Naive B cell (primary cell): Measurements from ENCODE around the gene PNPLA6. TPM values are rescaled to one million over a fixed set of nuclear protein-coding genes. Genes with fewer than 3 reads are reported as not detected.

Experiments
- ATAC-seq, 2 donors: fragments of 150-1000 bp; cut with Tn5 transposase; 2 replicates each; pipeline ENCODE4 v1.10.0; 2021; ENCODE audit warnings: low read depth in 2 of 2, mild to moderate bottlenecking in 2 of 2, moderate library complexity in 2 of 2
- DNase-seq: peaks from one replicate; pipeline ENCODE4 v3.0.0; 2022
- H3K27ac Mint-ChIP-seq, 6 donors: one replicate each; pipeline ENCODE4 v1.8.0; 2020 to 2022; ENCODE audit warnings: mild to moderate bottlenecking in 6 of 6, mixed read lengths in 6 of 6, moderate library complexity in 5 of 6, inconsistent platforms in 2 of 6
- H3K27me3 Mint-ChIP-seq, 3 donors: one replicate each; pipeline ENCODE4 v1.8.0; 2021 to 2022; ENCODE audit warnings: mixed read lengths in 3 of 3, mild to moderate bottlenecking in 1 of 3
- H3K36me3 Mint-ChIP-seq, 2 donors: one replicate each; pipeline ENCODE4 v1.8.0; 2020 to 2022; ENCODE audit warnings: mixed read lengths in 2 of 2, inconsistent platforms in 1 of 2, mild to moderate bottlenecking in 1 of 2
- H3K4me1 Mint-ChIP-seq, 3 donors: one replicate each; pipeline ENCODE4 v1.8.0; 2020 to 2022; ENCODE audit warnings: mixed read lengths in 3 of 3, inconsistent platforms in 1 of 3, mild to moderate bottlenecking in 1 of 3, moderate library complexity in 1 of 3
- H3K4me3 Mint-ChIP-seq, 8 donors: one replicate each; pipeline ENCODE4 v1.8.0; 2020 to 2022; ENCODE audit warnings: mild to moderate bottlenecking in 8 of 8, mixed read lengths in 8 of 8, moderate library complexity in 8 of 8, inconsistent platforms in 2 of 8
- H3K9me3 Mint-ChIP-seq, 7 donors: one replicate each; pipeline ENCODE4 v1.8.0; 2020 to 2022; ENCODE audit warnings: mixed read lengths in 7 of 7, mild to moderate bottlenecking in 5 of 7, inconsistent platforms in 2 of 7, moderate library complexity in 1 of 7
- polyA plus RNA-seq, 6 donors: library from polyadenylated mRNA; unstranded; fragments of 300-500 nt; fragmentation: Illumina TruSeq; gene quantifications; one replicate each; pipeline ENCODE4 v1.2.3, GENCODE V29; 2021; ENCODE audit warnings: low read depth in 6 of 6

Gene PNPLA6
- polyA plus RNA-seq, 6 donors from 2014 or later = 4.1 to 9.6 (median 6.6) TPM

DNA sequence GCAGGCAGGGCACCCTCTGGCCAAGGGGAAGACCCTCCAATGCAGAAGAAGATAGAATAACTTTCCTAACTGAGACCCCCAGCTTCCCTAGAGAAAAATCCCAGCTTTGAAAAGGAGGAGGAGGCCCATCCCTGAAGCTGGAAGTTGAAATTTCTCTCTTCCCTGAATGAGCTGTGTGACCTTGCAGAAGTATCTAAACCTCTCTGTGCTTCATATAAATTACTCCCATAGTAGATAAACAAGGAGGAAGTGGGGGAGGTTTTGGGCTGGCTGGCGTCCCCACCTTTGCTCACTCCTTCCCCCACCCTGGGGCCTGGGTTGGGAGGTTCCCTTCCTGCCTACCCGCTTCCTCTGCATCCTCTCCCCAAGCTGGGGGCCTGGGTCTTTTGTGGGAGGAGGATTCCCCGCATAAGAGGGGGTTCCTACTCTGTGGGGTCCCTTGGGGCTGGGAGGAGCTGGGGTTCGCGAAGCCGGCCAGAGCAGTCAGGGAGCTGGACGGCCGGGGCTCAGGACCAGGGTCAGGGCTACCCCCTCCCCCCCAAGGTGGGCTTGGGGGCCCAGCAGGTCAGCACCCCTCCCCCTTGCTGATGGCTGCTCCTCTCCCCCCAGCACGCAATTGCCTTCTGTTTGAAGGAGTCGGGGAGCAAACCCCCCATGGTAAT lies 71.8 kb downstream of the PNPLA6 start:
- H3K4me1 Mint-ChIP-seq = peaks cover 0 to 8% (median 0%) of the 10 kb centered on the region in 3 donors
- peaks cover 9 to 37% (median 28%) of the 10 kb centered on the region in 3 donors for H3K27me3 Mint-ChIP-seq
- no peak overlapping the region for H3K27ac Mint-ChIP-seq
- H3K9me3 Mint-ChIP-seq = peaks cover 0 to 6% (median 2%) of the 10 kb centered on the region in 7 donors
- DNase-seq (no peak), ATAC-seq (no peak)
- no peaks in the 10 kb centered on the region for H3K36me3 Mint-ChIP-seq
- no peak overlapping the region for H3K4me3 Mint-ChIP-seq

- Mint-ChIP-seq H3K4me1 (peaks cover 0 to 8% (median 0%) of the 10 kb centered on the region in 3 donors), H3K4me3 (no peak overlapping the region), H3K9me3 (peaks cover 0 to 6% (median 2%) of the 10 kb centered on the region in 7 donors), H3K27ac (no peak overlapping the region), H3K27me3 (peaks cover 8 to 32% (median 22%) of the 10 kb centered on the region in 3 donors), H3K36me3 (no peaks in the 10 kb centered on the region)
- ATAC-seq (no peak), DNase-seq (no peak)
These were observed 72.5 kb downstream of the PNPLA6 start for GRCh38 chr19:7607874-7608560.

DNA sequence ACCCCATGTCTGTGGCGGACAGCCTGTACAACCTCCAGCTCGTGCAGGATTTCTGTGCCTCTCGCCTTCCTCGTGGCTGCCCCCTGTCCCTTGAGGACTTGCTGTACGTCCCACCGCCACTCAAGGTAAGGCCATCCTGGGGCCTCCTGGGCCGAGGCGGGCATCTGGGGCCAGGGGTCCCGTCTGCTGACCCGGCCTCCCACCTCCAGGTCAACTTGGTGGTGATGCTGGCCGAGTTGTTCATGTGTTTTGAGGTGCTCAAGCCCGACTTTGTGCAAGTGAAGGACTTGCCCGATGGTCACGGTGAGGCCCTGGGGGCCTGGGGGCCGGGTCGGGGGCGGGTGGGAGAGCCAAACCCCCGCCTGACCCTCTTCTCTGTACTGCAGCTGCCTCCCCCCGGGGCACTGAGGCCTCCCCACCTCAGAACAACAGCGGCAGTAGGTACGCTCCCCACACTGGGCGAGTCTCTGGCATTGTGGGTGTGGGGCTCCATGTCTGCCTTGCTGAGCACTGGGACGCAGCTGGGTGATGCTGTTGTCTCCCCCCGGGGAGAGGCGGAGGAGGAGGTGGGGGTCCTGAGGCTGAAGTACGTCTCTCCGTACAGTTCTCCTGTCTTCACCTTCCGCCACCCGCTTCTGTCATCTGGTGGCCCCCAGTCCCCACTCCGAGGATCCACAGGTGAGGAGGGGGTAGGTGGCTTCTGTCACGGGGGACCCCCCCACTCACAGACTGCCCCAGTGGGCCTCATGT lies 75.1 kb downstream of the PNPLA6 start:
- DNase-seq (no peak), ATAC-seq (no peak)
- peak overlapping the region in 1 of 6 donors; percentile 18 for H3K27ac Mint-ChIP-seq
- H3K4me3 Mint-ChIP-seq = no peak overlapping the region
- peaks cover 0 to 1% (median 0%) of the 10 kb centered on the region in 3 donors for H3K4me1 Mint-ChIP-seq
- peaks cover under 1 to 13% (median 3%) of the 10 kb centered on the region in 3 donors for H3K27me3 Mint-ChIP-seq
- no peaks in the 10 kb centered on the region for H3K36me3 Mint-ChIP-seq
- H3K9me3 Mint-ChIP-seq = peaks cover 0 to 2% (median under 1%) of the 10 kb centered on the region in 7 donors

Other genes with a start within 250 kb of the PNPLA6 start
- gene INSR, start 241.3 kb upstream of the PNPLA6 start, polyA plus RNA-seq = 1 to 10 TPM in 2 of 6 donors, under 1 TPM in 3, not detected in 1; 0.40 to 2.2 (median 0.52) TPM
- gene ARHGEF18, start 186.8 kb upstream of the PNPLA6 start, polyA plus RNA-seq = 10 to 100 TPM in 1 of 6 donors, 1 to 10 TPM in 5; 3.0 to 19.9 (median 4.8) TPM
- 1 to 10 TPM in 3 of 6 donors, under 1 TPM in 3; 0.52 to 4.4 (median 1.2) TPM for gene PEX11G, start 46.7 kb upstream of the PNPLA6 start, polyA plus RNA-seq
- 1 to 10 TPM in 5 of 6 donors, under 1 TPM in 1; 0.94 to 3.5 (median 1.6) TPM for gene ZNF358, start 19.6 kb upstream of the PNPLA6 start, polyA plus RNA-seq
- 1 to 10 TPM; 5.0 to 8.9 (median 6.7) TPM for gene MCOLN1, start 13.1 kb upstream of the PNPLA6 start, polyA plus RNA-seq
- gene CAMSAP3, start 60.1 kb downstream of the PNPLA6 start, polyA plus RNA-seq = under 1 TPM in 2 of 6 donors, not detected in 4; 0.06 to 0.08 TPM
- 10 to 100 TPM in 2 of 6 donors, 1 to 10 TPM in 4; 3.2 to 21.7 (median 8.9) TPM for gene XAB2, start 93.8 kb downstream of the PNPLA6 start, polyA plus RNA-seq
- gene PET100, start 94.1 kb downstream of the PNPLA6 start, polyA plus RNA-seq = 100 to 1,000 TPM; 195 to 441 (median 254) TPM
- gene PCP2, start 98.0 kb downstream of the PNPLA6 start, polyA plus RNA-seq = under 1 TPM in 4 of 6 donors, not detected in 2; 0.64 to 0.76 (median 0.70) TPM
- 10 to 100 TPM; 71.0 to 86.2 (median 79.5) TPM for gene STXBP2, start 101.4 kb downstream of the PNPLA6 start, polyA plus RNA-seq
- not detected for gene RETN, start 133.3 kb downstream of the PNPLA6 start, polyA plus RNA-seq
- gene MCEMP1, start 141.4 kb downstream of the PNPLA6 start, polyA plus RNA-seq = under 1 TPM in 2 of 6 donors, not detected in 4; 0.39 to 0.58 TPM
- 100 to 1,000 TPM; 171 to 260 (median 224) TPM for gene TRAPPC5, start 145.1 kb downstream of the PNPLA6 start, polyA plus RNA-seq
- gene FCER2, start 166.4 kb downstream of the PNPLA6 start, polyA plus RNA-seq = 100 to 1,000 TPM; 613 to 938 (median 691) TPM
- gene CLEC4G, start 196.4 kb downstream of the PNPLA6 start, polyA plus RNA-seq = 1 to 10 TPM; 1.4 to 3.2 (median 1.8) TPM
- gene CD209, start 211.8 kb downstream of the PNPLA6 start, polyA plus RNA-seq = not detected
- under 1 TPM in 3 of 6 donors, not detected in 3; 0.17 to 0.41 (median 0.21) TPM for gene CLEC4M, start 227.5 kb downstream of the PNPLA6 start, polyA plus RNA-seq